Right ventricle myocardium inferior (tissue), 1 donor: ENCODE measurements around the gene MAP3K20. TPM values are rescaled to one million over a fixed set of nuclear protein-coding genes. Genes with fewer than 3 reads are reported as not detected.
"Not testable (repeated sequence)": the region's sequence is repeated elsewhere in the genome, so short reads cannot be mapped to it uniquely, and the experiment has no call there.

ENCODE experiments used
- ATAC-seq: fragments of 200-7000 bp; cut with Tn5 transposase; one replicate; pipeline ENCODE4 v1.9.1; 2020; ENCODE audit warnings: mild to moderate bottlenecking, moderate library complexity
- DNase-seq: peaks from one replicate; pipeline ENCODE4 v3.0.0; 2021; ENCODE audit errors: missing footprints
- intact Hi-C: fragments of 100-400 bp; cut with DNase I; formaldehyde crosslinking; loops from one replicate; pipeline ENCODE4 v1.11.0; 2022
- total RNA-seq: library from RNA; stranded (reverse); fragmentation: NEBNext Ultra II Directional; extraction: Animal tissue kit (Norgen Biotek cat#: 25700); gene quantifications from one replicate; pipeline ENCODE4 v1.2.1, GENCODE V29; 2021
- donor health status: DM: no; HTN: yes; CAD: no; lungs with severe emphysema.

Gene MAP3K20
- total RNA-seq, 1 donor from 2014 or later = 435 TPM

GRCh38 chr2:173174339-173174738 lies 98.7 kb downstream of the MAP3K20 start:
- DNase-seq, intact Hi-C loops, ATAC-seq: not testable (repeated sequence)

GRCh38 chr2:173175222-173175621 lies 99.6 kb downstream of the MAP3K20 start:
- DNase-seq = no peak
- no peak for ATAC-seq
- intact Hi-C loops = no loop called here

- no peak for ATAC-seq
- intact Hi-C loops = no loop called here
Observed at GRCh38 chr2:173181982-173182381, 106.3 kb downstream of the MAP3K20 start.

GRCh38 chr2:173184031-173185004 lies 108.7 kb downstream of the MAP3K20 start:
- peak; percentile 65 for ATAC-seq
- no peak for DNase-seq
- intact Hi-C loops = no loop called here

More at GRCh38 chr2:173181982-173182381, 106.3 kb downstream of the MAP3K20 start:
- DNase-seq = no peak

GRCh38 chr2:173185437-173185836 lies 109.8 kb downstream of the MAP3K20 start:
- intact Hi-C loops = no loop called here
- DNase-seq (no peak), ATAC-seq (no peak)

GRCh38 chr2:173187941-173188788 lies 112.5 kb downstream of the MAP3K20 start:
- peak; percentile 49 for ATAC-seq
- DNase-seq = no peak
- intact Hi-C loops = no loop called here

GRCh38 chr2:173191601-173192000 lies 116.0 kb downstream of the MAP3K20 start:
- intact Hi-C loops = loop anchor here (5.0 kb wide), 2 partner anchors 54 to 104 kb away; no protein-coding TSS in a partner anchor
- ATAC-seq (no peak), DNase-seq (no peak)

GRCh38 chr2:173192071-173192470 lies 116.4 kb downstream of the MAP3K20 start:
- intact Hi-C loops = loop anchor here (5.0 kb wide), 2 partner anchors 55 to 105 kb away; no protein-coding TSS in a partner anchor
- ATAC-seq = no peak
- no peak for DNase-seq

- intact Hi-C loops = loop anchor here (5.0 kb wide), 2 partner anchors 57 to 107 kb away; no protein-coding TSS in a partner anchor
- ATAC-seq (no peak), DNase-seq (no peak)
Observed at GRCh38 chr2:173193925-173194324, 118.3 kb downstream of the MAP3K20 start.

- ATAC-seq (no peak), DNase-seq (no peak)
- intact Hi-C loops = no loop called here
Observed at GRCh38 chr2:173195100-173195499, 119.5 kb downstream of the MAP3K20 start.

- ATAC-seq (no peak), DNase-seq (no peak)
- intact Hi-C loops = no loop called here
Observed at GRCh38 chr2:173196080-173196479, 120.4 kb downstream of the MAP3K20 start.

- intact Hi-C loops = no loop called here
- no peak for DNase-seq
- ATAC-seq = no peak
Observed at GRCh38 chr2:173196638-173197037, 121.0 kb downstream of the MAP3K20 start.

GRCh38 chr2:173198327-173198726 lies 122.7 kb downstream of the MAP3K20 start:
- intact Hi-C loops = no loop called here
- ATAC-seq (no peak), DNase-seq (no peak)

- ATAC-seq = peak; percentile 36
- no peak for DNase-seq
- intact Hi-C loops = no loop called here
Observed at GRCh38 chr2:173199294-173199693, 123.6 kb downstream of the MAP3K20 start.

GRCh38 chr2:173202570-173202969 lies 126.9 kb downstream of the MAP3K20 start:
- DNase-seq = no peak
- intact Hi-C loops = no loop called here
- no peak for ATAC-seq

- intact Hi-C loops = no loop called here
- ATAC-seq (no peak), DNase-seq (no peak)
Observed at GRCh38 chr2:173204316-173204715, 128.7 kb downstream of the MAP3K20 start.

- peak; percentile 97 for ATAC-seq
- intact Hi-C loops = loop anchor here (5.0 kb wide), 1 partner anchor 113 kb away; no protein-coding TSS in a partner anchor
- no peak for DNase-seq
Observed at GRCh38 chr2:173205375-173205774, 129.7 kb downstream of the MAP3K20 start.

GRCh38 chr2:173207124-173207523 lies 131.5 kb downstream of the MAP3K20 start:
- DNase-seq = peak; percentile 69
- ATAC-seq = not testable (repeated sequence)
- intact Hi-C loops = loop anchor here (5.0 kb wide), 1 partner anchor 115 kb away; no protein-coding TSS in a partner anchor
